Vagina (tissue), 2 donors: ENCODE measurements around the gene CITED1. TPM values are rescaled to one million over a fixed set of nuclear protein-coding genes. Genes with fewer than 3 reads are reported as not detected.

Source experiments
- DNase-seq, 2 donors: peaks; one replicate each; pipeline ENCODE4 v3.0.0-alpha.2; 2017; ENCODE audit errors: extremely low spot score in 2 of 2
- H3K27ac ChIP-seq: fragments of 200-600 bp; sonication (generic); one replicate; pipeline ENCODE4 v1.5.1; 2019
- H3K27me3 ChIP-seq: fragments of 200-600 bp; sonication (generic); one replicate; pipeline ENCODE4 v1.5.1; 2019
- H3K36me3 ChIP-seq, 2 donors: fragments of 200-600 bp; sonication (generic); one replicate each; pipeline ENCODE4 v1.5.1; 2017 to 2019
- H3K4me1 ChIP-seq: fragments of 200-600 bp; sonication (generic); one replicate; pipeline ENCODE4 v1.5.1; 2019
- H3K4me3 ChIP-seq, 2 donors: fragments of 200-600 bp; sonication (generic); 1 replicate in 1 of 2; 2 replicates in 1 of 2; pipeline ENCODE4 v1.5.1; 2016 to 2019
- H3K9me3 ChIP-seq: fragments of 200-600 bp; sonication (generic); one replicate; pipeline ENCODE4 v1.5.1; 2019
- CTCF ChIP-seq, 3 experiments: fragments of 450-650 bp in 2 of 3; fragments of 200-600 bp in 1 of 3; sonication (generic) in 1 of 3; IDR thresholded peaks; one replicate each; pipeline ENCODE4 v1.5.1; 2017 to 2019; ENCODE audit warnings: antibody characterized with exemption in 3 of 3, mild to moderate bottlenecking in 2 of 3, moderate library complexity in 2 of 3
- POLR2A ChIP-seq, 2 donors: fragments of 450-650 bp; IDR thresholded peaks; one replicate each; pipeline ENCODE4 v1.6.1; 2017; ENCODE audit warnings: antibody characterized with exemption in 2 of 2, mild to moderate bottlenecking in 2 of 2, moderate library complexity in 2 of 2
- POLR2AphosphoS5 ChIP-seq, 2 donors: sonication (generic); formaldehyde crosslinking; IDR thresholded peaks; one replicate each; pipeline ENCODE4 v1.9.0; 2017; ENCODE audit warnings: antibody characterized with exemption in 2 of 2, mild to moderate bottlenecking in 2 of 2, low read depth in 1 of 2; ENCODE audit not compliant: insufficient read depth in 1 of 2
- intact Hi-C: fragments of 100-400 bp; cut with DNase I; formaldehyde crosslinking; loops from one replicate; pipeline ENCODE4 v1.15.1; 2023
- total RNA-seq: library from RNA; depleted of rRNA; stranded (reverse); fragments of >200 nt; gene quantifications from one replicate; pipeline ENCODE4 v1.2.3, GENCODE V29; 2016

CITED1 gene
- total RNA-seq, 1 donor from 2014 or later = 2.7 TPM

DNA sequence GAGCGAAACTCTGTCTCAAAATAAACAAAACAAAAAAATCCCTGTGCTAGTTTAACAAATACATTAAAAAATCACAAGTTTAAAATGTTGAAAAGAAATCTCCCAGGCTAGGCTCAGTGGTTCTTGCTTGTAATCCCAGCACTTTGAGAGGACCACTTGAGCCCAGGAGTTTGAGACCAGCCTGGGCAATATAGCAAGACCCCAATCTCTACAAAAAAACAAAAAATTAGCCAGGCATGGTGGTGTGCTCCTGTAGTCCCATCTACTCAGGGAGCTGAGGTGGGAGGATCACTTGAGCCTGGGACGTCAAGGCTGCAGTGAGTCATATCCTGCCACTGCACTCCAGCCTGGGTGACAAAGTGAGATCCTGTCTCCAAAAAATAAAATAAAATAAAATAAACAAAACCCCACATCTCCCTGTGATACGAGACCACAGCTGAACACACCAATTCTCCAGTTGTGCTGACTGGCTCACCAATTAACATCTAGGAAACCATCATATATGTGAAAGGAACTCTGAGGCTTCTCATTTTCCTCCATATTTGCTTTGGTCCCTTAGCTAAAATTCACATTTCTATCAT is 36.0 kb downstream of the CITED1 start:
- Histone ChIP-seq H3K27ac (no peak overlapping the region), H3K27me3 (no peaks in the 10 kb centered on the region), H3K4me1 (peaks cover 14% of the 10 kb centered on the region), H3K4me3 (no peak overlapping the region), H3K36me3 (peaks cover 0 to 62% of the 10 kb centered on the region in 2 donors), H3K9me3 (no peaks in the 10 kb centered on the region)
- TF ChIP-seq POLR2AphosphoS5 (IDR thresholded peaks at IDR 0.05; ENCODE audit: insufficient read depth in 1 of 2, low read depth in 1 of 2) = no peak
- no peak for TF ChIP-seq POLR2A (IDR thresholded peaks at IDR 0.05)
- TF ChIP-seq CTCF (IDR thresholded peaks at IDR 0.05) = no peak
- no peak for DNase-seq
- intact Hi-C loops = no loop called here

GRCh38 chrX:72268597-72269365 is 36.9 kb downstream of the CITED1 start:
- H3K4me1 ChIP-seq = peaks cover 4% of the 10 kb centered on the region
- H3K27ac ChIP-seq = no peak overlapping the region
- peaks cover 0 to 52% of the 10 kb centered on the region in 2 donors for H3K36me3 ChIP-seq
- intact Hi-C loops = no loop called here
- H3K9me3 ChIP-seq = no peaks in the 10 kb centered on the region
- no peak for DNase-seq
- H3K27me3 ChIP-seq = no peaks in the 10 kb centered on the region
- TF ChIP-seq POLR2A (IDR thresholded peaks at IDR 0.05) (no peak), CTCF (IDR thresholded peaks at IDR 0.05) (no peak), POLR2AphosphoS5 (IDR thresholded peaks at IDR 0.05; ENCODE audit: insufficient read depth in 1 of 2, low read depth in 1 of 2) (no peak)
- no peak overlapping the region for H3K4me3 ChIP-seq

- Histone ChIP-seq H3K27me3 (no peaks in the 10 kb centered on the region), H3K9me3 (no peaks in the 10 kb centered on the region), H3K36me3 (peaks cover 0 to 20% of the 10 kb centered on the region in 2 donors), H3K4me1 (no peaks in the 10 kb centered on the region), H3K27ac (no peak overlapping the region), H3K4me3 (no peak overlapping the region)
- TF ChIP-seq CTCF (IDR thresholded peaks at IDR 0.05) = no peak
- no peak for TF ChIP-seq POLR2A (IDR thresholded peaks at IDR 0.05)
- TF ChIP-seq POLR2AphosphoS5 (IDR thresholded peaks at IDR 0.05; ENCODE audit: insufficient read depth in 1 of 2, low read depth in 1 of 2) = no peak
- DNase-seq = no peak
- intact Hi-C loops = no loop called here
These were observed 40.5 kb downstream of the CITED1 start for GRCh38 chrX:72265263-72265662.

GRCh38 chrX:72262077-72262476 is 43.6 kb downstream of the CITED1 start:
- Histone ChIP-seq H3K4me1 (no peaks in the 10 kb centered on the region), H3K4me3 (no peak overlapping the region), H3K36me3 (peaks cover 0 to under 1% of the 10 kb centered on the region in 2 donors), H3K9me3 (no peaks in the 10 kb centered on the region), H3K27me3 (no peaks in the 10 kb centered on the region), H3K27ac (no peak overlapping the region)
- intact Hi-C loops = no loop called here
- TF ChIP-seq POLR2AphosphoS5 (IDR thresholded peaks at IDR 0.05; ENCODE audit: insufficient read depth in 1 of 2, low read depth in 1 of 2) (no peak), CTCF (IDR thresholded peaks at IDR 0.05) (no peak), POLR2A (IDR thresholded peaks at IDR 0.05) (no peak)
- DNase-seq = no peak

GRCh38 chrX:72260448-72260847 is 45.3 kb downstream of the CITED1 start:
- TF ChIP-seq POLR2A (IDR thresholded peaks at IDR 0.05) (no peak), CTCF (IDR thresholded peaks at IDR 0.05) (no peak), POLR2AphosphoS5 (IDR thresholded peaks at IDR 0.05; ENCODE audit: insufficient read depth in 1 of 2, low read depth in 1 of 2) (no peak)
- no peak for DNase-seq
- H3K4me1 ChIP-seq = no peaks in the 10 kb centered on the region

More at GRCh38 chrX:72260448-72260847, 45.3 kb downstream of the CITED1 start:
- H3K4me3 ChIP-seq = no peak overlapping the region
- H3K36me3 ChIP-seq = no peaks in the 10 kb centered on the region
- no peaks in the 10 kb centered on the region for H3K9me3 ChIP-seq
- no peaks in the 10 kb centered on the region for H3K27me3 ChIP-seq
- intact Hi-C loops = no loop called here
- no peak overlapping the region for H3K27ac ChIP-seq
